Measurements from ENCODE around the gene ZBTB44. TPM values are rescaled to one million over a fixed set of nuclear protein-coding genes. Genes with fewer than 3 reads are reported as not detected.

ZBTB44 gene
- total and polyA plus RNA-seq, 4 experiments from 2014 or later = 3.0 to 76.2 (median 40.7) TPM

- POLR2A ChIA-PET (ENCODE audit: partially characterized antibody) = no interaction called here
- Mint-ChIP-seq H3K4me3 (peak overlapping the region in 1 of 8 donors; percentile 42), H3K27ac (no peak overlapping the region), H3K4me1 (no peaks in the 10 kb centered on the region), H3K9me3 (peaks cover 0 to 2% (median 0%) of the 10 kb centered on the region in 8 donors), H3K27me3 (peaks cover 3 to 5% of the 10 kb centered on the region in 2 donors), H3K36me3 (no peaks in the 10 kb centered on the region)
- Histone ChIP-seq H3K9me3 (ENCODE audit: control insufficient read depth in 1 of 2, low read length in 2 of 2) (no peaks in the 10 kb centered on the region), H3K27me3 (ENCODE audit: insufficient read depth, low read length) (no peaks in the 10 kb centered on the region), H3K36me3 (ENCODE audit: insufficient read depth, low read length) (no peaks in the 10 kb centered on the region), H3K27ac (ENCODE audit: low read depth, low read length) (no peak overlapping the region), H3K4me3 (ENCODE audit: low read length in 2 of 2) (no peak overlapping the region), H3K4me1 (ENCODE audit: insufficient read depth, low read length) (no peaks in the 10 kb centered on the region)
- intact Hi-C loops (cut with micrococcal nuclease) = no loop called here
- CTCF ChIA-PET (ENCODE audit: partially characterized antibody) = no interaction called here
- DNase-seq = no peak
Observed at GRCh38 chr11:130181295-130182272, 133.1 kb downstream of the ZBTB44 start.

- H3K27me3 Mint-ChIP-seq = peaks cover 5% of the 10 kb centered on the region in 2 donors
- H3K27ac Mint-ChIP-seq = no peak overlapping the region
- no peaks in the 10 kb centered on the region for H3K9me3 ChIP-seq (ENCODE audit: control insufficient read depth in 1 of 2, low read length in 2 of 2)
- H3K4me1 ChIP-seq (ENCODE audit: insufficient read depth, low read length) = no peaks in the 10 kb centered on the region
- H3K9me3 Mint-ChIP-seq = peaks cover 0 to 5% (median 2%) of the 10 kb centered on the region in 8 donors
- H3K4me3 ChIP-seq (ENCODE audit: low read length in 2 of 2) = no peak overlapping the region
- no peaks in the 10 kb centered on the region for H3K4me1 Mint-ChIP-seq
- H3K27ac ChIP-seq (ENCODE audit: low read depth, low read length) = no peak overlapping the region
- no peaks in the 10 kb centered on the region for H3K27me3 ChIP-seq (ENCODE audit: insufficient read depth, low read length)
- ChIA-PET POLR2A (ENCODE audit: partially characterized antibody) (no interaction called here), CTCF (ENCODE audit: partially characterized antibody) (no interaction called here)
- H3K36me3 ChIP-seq (ENCODE audit: insufficient read depth, low read length) = no peaks in the 10 kb centered on the region
- intact Hi-C loops (cut with micrococcal nuclease) = no loop called here
- peak overlapping the region in 1 of 8 donors; percentile 42 for H3K4me3 Mint-ChIP-seq
- peaks cover 1 to 2% of the 10 kb centered on the region in 2 donors for H3K36me3 Mint-ChIP-seq
- DNase-seq = no peak
Observed at GRCh38 chr11:130180896-130181294, 133.8 kb downstream of the ZBTB44 start.

DNA sequence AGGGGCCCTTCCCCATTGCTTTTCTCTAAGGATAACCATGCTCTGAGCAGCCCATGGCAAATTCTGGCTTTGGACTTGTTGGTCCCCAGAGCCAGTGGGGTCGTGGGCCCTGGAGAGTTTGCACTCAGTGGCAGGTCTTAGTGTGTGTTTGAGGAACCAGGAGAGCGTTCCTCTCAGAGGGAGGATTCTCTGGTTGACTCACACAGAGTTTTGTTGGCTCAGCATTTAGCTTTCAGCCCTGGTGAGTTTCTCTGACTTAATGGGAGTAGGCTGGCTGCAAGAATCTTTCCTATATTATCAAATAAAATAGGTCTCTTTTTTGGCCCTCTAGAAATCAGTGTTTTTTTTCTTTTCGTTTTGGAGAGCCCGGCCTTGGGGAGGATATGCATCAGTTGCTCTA is 134.2 kb downstream of the ZBTB44 start:
- Mint-ChIP-seq H3K36me3 (peaks cover 1 to 3% of the 10 kb centered on the region in 2 donors), H3K4me3 (no peak overlapping the region), H3K27ac (no peak overlapping the region), H3K9me3 (peaks cover 0 to 5% (median 3%) of the 10 kb centered on the region in 8 donors), H3K27me3 (peaks cover 5 to 6% of the 10 kb centered on the region in 2 donors), H3K4me1 (no peaks in the 10 kb centered on the region)
- ChIA-PET POLR2A (ENCODE audit: partially characterized antibody) (no interaction called here), CTCF (ENCODE audit: partially characterized antibody) (no interaction called here)
- intact Hi-C loops (cut with micrococcal nuclease) = no loop called here
- no peaks in the 10 kb centered on the region for H3K36me3 ChIP-seq (ENCODE audit: insufficient read depth, low read length)
- DNase-seq = no peak
- no peaks in the 10 kb centered on the region for H3K27me3 ChIP-seq (ENCODE audit: insufficient read depth, low read length)
- H3K27ac ChIP-seq (ENCODE audit: low read depth, low read length) = no peak overlapping the region
- no peak overlapping the region for H3K4me3 ChIP-seq (ENCODE audit: low read length in 2 of 2)
- H3K9me3 ChIP-seq (ENCODE audit: control insufficient read depth in 1 of 2, low read length in 2 of 2) = no peaks in the 10 kb centered on the region
- no peaks in the 10 kb centered on the region for H3K4me1 ChIP-seq (ENCODE audit: insufficient read depth, low read length)

GRCh38 chr11:130179396-130180306 is 135.1 kb downstream of the ZBTB44 start:
- H3K36me3 ChIP-seq (ENCODE audit: insufficient read depth, low read length) = no peaks in the 10 kb centered on the region
- intact Hi-C loops (cut with micrococcal nuclease) = no loop called here
- H3K27ac ChIP-seq (ENCODE audit: low read depth, low read length) = no peak overlapping the region
- H3K4me1 Mint-ChIP-seq = no peaks in the 10 kb centered on the region
- H3K36me3 Mint-ChIP-seq = peaks cover 1 to 6% of the 10 kb centered on the region in 2 donors
- no peak overlapping the region for H3K27ac Mint-ChIP-seq
- no peak overlapping the region for H3K4me3 ChIP-seq (ENCODE audit: low read length in 2 of 2)
- peaks cover 2 to 9% of the 10 kb centered on the region in 2 donors for H3K27me3 Mint-ChIP-seq
- DNase-seq = no peak
- peaks cover 3 to 11% (median 6%) of the 10 kb centered on the region in 8 donors for H3K9me3 Mint-ChIP-seq
- CTCF ChIA-PET (ENCODE audit: partially characterized antibody) = no interaction called here
- H3K4me3 Mint-ChIP-seq = no peak overlapping the region
- H3K4me1 ChIP-seq (ENCODE audit: insufficient read depth, low read length) = no peaks in the 10 kb centered on the region
- no peaks in the 10 kb centered on the region for H3K27me3 ChIP-seq (ENCODE audit: insufficient read depth, low read length)
- POLR2A ChIA-PET (ENCODE audit: partially characterized antibody) = no interaction called here
- no peaks in the 10 kb centered on the region for H3K9me3 ChIP-seq (ENCODE audit: control insufficient read depth in 1 of 2, low read length in 2 of 2)

DNA sequence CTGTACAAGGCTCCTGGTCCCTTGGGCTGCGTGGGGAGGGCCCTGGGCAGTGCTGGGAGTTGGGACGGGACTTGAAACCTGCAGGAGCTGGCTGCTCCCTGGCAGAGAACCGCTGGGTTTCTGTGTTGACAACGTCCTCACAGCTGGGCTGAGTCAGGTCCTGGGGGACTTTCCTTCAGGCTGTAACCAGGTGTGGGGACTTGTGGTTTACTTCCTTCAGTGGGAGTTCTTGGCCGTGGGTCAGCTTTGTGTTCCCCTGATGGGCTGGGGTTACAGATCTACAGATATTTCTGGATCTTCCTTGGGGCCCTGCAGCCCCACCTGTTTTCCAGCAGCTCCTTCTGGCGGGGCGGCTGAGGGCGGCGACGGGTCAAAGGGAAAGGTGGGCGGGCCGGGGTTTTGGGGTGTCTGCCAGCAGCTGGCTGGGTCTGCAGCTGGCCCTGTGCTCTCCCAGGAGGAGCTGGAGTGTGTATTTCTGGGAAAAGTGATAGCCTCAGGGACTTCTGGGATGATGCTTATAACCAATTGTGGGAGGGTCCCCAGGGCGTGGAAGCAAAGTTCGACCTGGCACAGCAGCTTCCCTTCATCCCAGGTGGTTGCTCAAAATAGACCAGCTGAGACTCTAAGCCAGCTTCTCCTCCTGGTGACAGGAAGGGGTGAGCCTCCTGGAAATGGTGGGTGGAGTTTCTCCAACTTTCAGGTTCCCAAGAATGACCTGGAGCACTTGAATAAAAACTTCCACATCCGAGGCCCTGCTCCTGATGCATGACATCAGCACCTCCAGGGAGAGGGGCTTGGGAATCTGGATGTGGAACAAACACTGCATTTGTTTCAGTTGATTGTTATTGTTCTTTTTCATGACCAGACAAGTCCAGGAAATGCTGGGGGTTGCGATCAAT is 136.0 kb downstream of the ZBTB44 start:
- Mint-ChIP-seq H3K9me3 (peaks cover 3 to 14% (median 7%) of the 10 kb centered on the region in 8 donors), H3K4me1 (no peaks in the 10 kb centered on the region), H3K27ac (no peak overlapping the region), H3K4me3 (no peak overlapping the region), H3K27me3 (peaks cover 4 to 7% of the 10 kb centered on the region in 2 donors), H3K36me3 (peaks cover 1 to 6% of the 10 kb centered on the region in 2 donors)
- POLR2A ChIA-PET (ENCODE audit: partially characterized antibody) = no interaction called here
- Histone ChIP-seq H3K27ac (ENCODE audit: low read depth, low read length) (no peak overlapping the region), H3K27me3 (ENCODE audit: insufficient read depth, low read length) (no peaks in the 10 kb centered on the region), H3K36me3 (ENCODE audit: insufficient read depth, low read length) (no peaks in the 10 kb centered on the region), H3K4me3 (ENCODE audit: low read length in 2 of 2) (no peak overlapping the region), H3K9me3 (ENCODE audit: control insufficient read depth in 1 of 2, low read length in 2 of 2) (no peaks in the 10 kb centered on the region), H3K4me1 (ENCODE audit: insufficient read depth, low read length) (no peaks in the 10 kb centered on the region)
- DNase-seq = no peak
- intact Hi-C loops (cut with micrococcal nuclease) = no loop called here
- CTCF ChIA-PET (ENCODE audit: partially characterized antibody) = no interaction called here

GRCh38 chr11:130177782-130178181 is 136.9 kb downstream of the ZBTB44 start:
- H3K27ac ChIP-seq (ENCODE audit: low read depth, low read length) = no peak overlapping the region
- H3K36me3 ChIP-seq (ENCODE audit: insufficient read depth, low read length) = no peaks in the 10 kb centered on the region
- no peak overlapping the region for H3K4me3 Mint-ChIP-seq
- H3K27me3 ChIP-seq (ENCODE audit: insufficient read depth, low read length) = no peaks in the 10 kb centered on the region
- POLR2A ChIA-PET (ENCODE audit: partially characterized antibody) = no interaction called here
- H3K4me1 Mint-ChIP-seq = no peaks in the 10 kb centered on the region
- H3K27me3 Mint-ChIP-seq = peaks cover 7% of the 10 kb centered on the region in 2 donors
- H3K4me3 ChIP-seq (ENCODE audit: low read length in 2 of 2) = no peak overlapping the region
- H3K9me3 Mint-ChIP-seq = peaks cover 3 to 14% (median 7%) of the 10 kb centered on the region in 8 donors
- no peaks in the 10 kb centered on the region for H3K4me1 ChIP-seq (ENCODE audit: insufficient read depth, low read length)
- H3K9me3 ChIP-seq (ENCODE audit: control insufficient read depth in 1 of 2, low read length in 2 of 2) = no peaks in the 10 kb centered on the region
- intact Hi-C loops (cut with micrococcal nuclease) = no loop called here
- peaks cover 1 to 6% of the 10 kb centered on the region in 2 donors for H3K36me3 Mint-ChIP-seq
- H3K27ac Mint-ChIP-seq = no peak overlapping the region
- DNase-seq = no peak
- CTCF ChIA-PET (ENCODE audit: partially characterized antibody) = no interaction called here
